Stimulated activated naive CD8-positive, alpha-beta T cell treated with anti-CD3 and anti-CD28 coated beads, Interleukin-15, amount 100 ng/mL, for 72 hours (primary cell): ENCODE results near the gene PRDM8.
"Not testable (repeated sequence)": the region's sequence is repeated elsewhere in the genome, so short reads cannot be mapped to it uniquely, and the experiment has no call there.

ENCODE experiments used
- ATAC-seq: fragments of 150-1000 bp; cut with Tn5 transposase; 2 replicates; pipeline ENCODE4 v1.10.0; 2021; ENCODE audit warnings: mild to moderate bottlenecking, moderate library complexity
- DNase-seq, 2 donors: peaks; one replicate each; pipeline ENCODE4 v3.0.0; 2021 to 2022
- H3K27ac Mint-ChIP-seq, 2 donors: one replicate each; pipeline ENCODE4 v1.8.0; 2022; ENCODE audit warnings: mild to moderate bottlenecking in 2 of 2, mixed read lengths in 2 of 2, moderate library complexity in 2 of 2
- H3K27me3 Mint-ChIP-seq: one replicate; pipeline ENCODE4 v1.8.0; 2022; ENCODE audit warnings: mixed read lengths
- H3K4me1 Mint-ChIP-seq: one replicate; pipeline ENCODE4 v1.8.0; 2022; ENCODE audit warnings: mild to moderate bottlenecking, mixed read lengths
- H3K4me3 Mint-ChIP-seq, 2 donors: one replicate each; pipeline ENCODE4 v1.8.0; 2022; ENCODE audit warnings: mild to moderate bottlenecking in 2 of 2, mixed read lengths in 2 of 2, moderate library complexity in 1 of 2
- H3K9me3 Mint-ChIP-seq, 2 donors: one replicate each; pipeline ENCODE4 v1.8.0; 2022; ENCODE audit warnings: mixed read lengths in 2 of 2

The PRDM8 gene

DNA sequence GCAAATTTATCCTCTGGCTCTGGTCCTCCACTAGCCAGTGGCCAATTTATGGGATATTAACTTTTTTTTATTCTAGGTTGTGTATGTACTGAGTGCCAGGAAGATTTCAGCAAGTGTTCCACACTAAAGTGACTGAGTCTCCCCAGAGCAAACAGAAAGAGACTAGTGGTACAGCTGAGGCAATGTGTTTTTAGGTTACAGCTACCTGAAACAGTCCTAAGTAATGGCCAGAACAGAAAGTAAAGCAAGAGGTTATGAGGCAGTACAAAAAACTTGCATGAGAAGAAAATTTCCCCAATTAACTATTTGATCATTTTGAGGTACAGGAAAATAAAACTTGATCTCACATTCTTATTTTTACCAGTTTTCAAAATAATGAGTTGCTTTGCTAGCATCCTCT is 31.2 kb downstream of the PRDM8 start:
- ATAC-seq (no peak), DNase-seq (no peak)
- H3K27ac Mint-ChIP-seq = no peak overlapping the region
- no peak overlapping the region for H3K4me3 Mint-ChIP-seq
- no peaks in the 10 kb centered on the region for H3K9me3 Mint-ChIP-seq
- H3K4me1 Mint-ChIP-seq = peaks cover 6% of the 10 kb centered on the region
- H3K27me3 Mint-ChIP-seq = peaks cover 28% of the 10 kb centered on the region

DNA sequence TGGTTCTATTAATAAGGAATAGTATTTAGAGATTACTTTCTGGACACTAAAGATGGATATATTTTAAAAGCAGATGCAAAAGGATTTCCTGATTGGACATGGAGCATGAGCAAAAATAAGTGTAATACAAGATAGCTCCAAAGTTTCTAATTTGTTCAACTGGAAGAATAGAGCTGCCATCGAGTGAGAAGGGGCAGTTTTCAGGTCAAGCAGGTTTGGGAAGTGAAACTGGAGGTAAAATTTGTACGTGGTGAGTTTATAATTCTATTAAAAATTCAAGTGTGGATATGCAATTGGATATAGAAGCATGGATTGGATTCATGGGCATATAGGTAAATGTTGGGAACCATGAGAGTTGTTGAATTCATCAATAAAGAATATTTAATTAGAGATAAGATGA is 31.8 kb downstream of the PRDM8 start:
- ATAC-seq = no peak
- Mint-ChIP-seq H3K4me3 (no peak overlapping the region), H3K4me1 (peaks cover 6% of the 10 kb centered on the region), H3K27ac (no peak overlapping the region), H3K27me3 (peaks cover 35% of the 10 kb centered on the region), H3K9me3 (no peaks in the 10 kb centered on the region)
- DNase-seq = no peak

DNA sequence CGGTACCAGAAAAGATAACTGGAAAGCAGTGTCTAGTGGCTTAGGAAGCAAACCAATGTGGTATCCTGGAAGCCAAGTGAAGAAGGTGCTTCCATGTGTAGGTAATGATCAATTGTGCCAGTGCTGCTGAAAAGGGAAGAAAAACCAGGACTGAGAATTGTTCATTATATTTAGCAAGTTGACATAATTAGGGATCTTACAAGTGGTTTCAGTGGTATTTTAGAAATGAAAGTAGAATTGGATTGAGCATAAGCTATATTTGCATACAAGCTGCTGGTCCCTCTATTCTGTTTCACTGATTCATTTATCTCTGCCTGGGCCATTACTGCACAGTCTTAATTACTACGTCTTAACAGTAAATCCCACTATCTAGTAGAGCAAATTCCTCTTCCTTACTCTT is 32.3 kb downstream of the PRDM8 start:
- Mint-ChIP-seq H3K4me3 (no peak overlapping the region), H3K27ac (no peak overlapping the region), H3K27me3 (peaks cover 36% of the 10 kb centered on the region), H3K9me3 (no peaks in the 10 kb centered on the region), H3K4me1 (peaks cover 6% of the 10 kb centered on the region)
- ATAC-seq (no peak), DNase-seq (no peak)

DNA sequence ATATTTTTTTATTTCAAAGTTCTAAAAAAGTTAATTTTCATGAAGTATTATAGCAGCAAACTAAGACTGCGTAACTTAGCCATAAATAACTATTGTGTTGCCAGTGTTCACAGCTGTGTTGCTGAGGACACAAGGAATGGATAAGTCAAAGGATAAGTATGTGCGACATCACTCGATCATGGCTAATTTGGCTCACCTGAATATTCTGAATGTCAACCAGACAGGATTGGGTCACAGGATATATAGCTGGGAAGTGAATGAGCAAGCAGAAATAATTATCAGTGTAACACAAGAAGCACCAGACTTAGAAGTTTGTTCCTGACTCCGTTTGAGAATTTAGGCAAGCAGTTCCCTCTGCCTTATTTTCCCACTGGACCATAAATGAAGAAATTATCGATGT is 33.9 kb downstream of the PRDM8 start:
- H3K9me3 Mint-ChIP-seq = no peaks in the 10 kb centered on the region
- H3K27me3 Mint-ChIP-seq = peaks cover 42% of the 10 kb centered on the region
- H3K27ac Mint-ChIP-seq = no peak overlapping the region
- no peak overlapping the region for H3K4me3 Mint-ChIP-seq
- ATAC-seq (no peak), DNase-seq (no peak)
- peaks cover 6% of the 10 kb centered on the region for H3K4me1 Mint-ChIP-seq

DNA sequence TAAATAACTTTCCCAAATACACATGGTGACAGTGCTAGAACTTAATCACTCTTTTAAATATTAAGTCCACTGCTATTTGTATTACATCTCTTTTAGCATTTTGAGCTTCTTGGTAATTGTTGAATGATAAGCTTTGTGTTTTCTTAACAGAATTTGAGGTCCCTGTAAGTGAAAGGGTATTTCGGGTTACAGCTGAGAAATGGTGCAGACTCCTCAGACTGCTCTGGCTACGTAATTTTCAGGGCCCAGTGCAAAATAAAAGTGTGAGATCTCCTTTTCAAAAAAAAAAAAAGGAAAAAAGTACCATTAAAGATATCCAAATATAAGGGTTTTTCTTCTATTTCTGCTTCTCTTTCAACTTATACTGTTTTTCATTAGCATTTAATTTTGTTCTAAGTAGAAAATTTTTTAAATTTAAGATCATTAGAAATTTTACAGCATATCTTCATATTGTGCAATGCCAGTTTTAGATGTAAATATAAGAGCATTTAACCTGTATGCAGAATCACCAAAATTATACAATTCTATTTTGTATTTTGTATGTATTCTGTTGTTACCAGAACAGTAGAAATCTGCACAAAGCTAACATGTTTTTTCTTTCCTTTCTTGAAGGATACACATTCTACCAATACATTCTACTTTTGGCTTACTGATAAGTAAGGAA is 35.5 kb downstream of the PRDM8 start:
- Mint-ChIP-seq H3K27me3 (peaks cover 45% of the 10 kb centered on the region), H3K4me3 (no peak overlapping the region), H3K4me1 (peaks cover 6% of the 10 kb centered on the region), H3K27ac (no peak overlapping the region), H3K9me3 (no peaks in the 10 kb centered on the region)
- ATAC-seq (no peak), DNase-seq (no peak)

- H3K27ac Mint-ChIP-seq = no peak overlapping the region
Observed at GRCh38 chr4:80233390-80233789, 36.1 kb downstream of the PRDM8 start.

DNA sequence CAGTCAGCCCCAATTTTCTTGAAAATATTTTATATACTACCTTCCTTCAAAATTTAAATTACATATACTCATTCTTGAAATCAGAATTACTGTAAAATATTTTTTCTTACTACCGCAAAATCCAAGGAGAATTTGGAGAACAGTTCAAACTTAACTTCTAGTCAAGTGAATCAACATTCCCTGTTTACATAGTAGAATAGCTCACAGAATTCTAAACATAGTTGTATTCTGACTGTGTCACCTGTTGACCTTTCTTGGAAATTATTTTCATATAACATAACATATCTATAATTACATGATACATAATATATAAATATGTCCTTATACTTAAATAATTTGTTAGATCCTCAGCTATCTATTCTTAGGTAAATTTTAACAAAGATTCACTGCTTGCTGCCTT is 38.1 kb downstream of the PRDM8 start:
- no peak for DNase-seq
- Mint-ChIP-seq H3K9me3 (no peaks in the 10 kb centered on the region), H3K4me3 (no peak overlapping the region), H3K4me1 (no peaks in the 10 kb centered on the region), H3K27ac (no peak overlapping the region), H3K27me3 (peaks cover 23% of the 10 kb centered on the region)
- ATAC-seq = no peak

More at GRCh38 chr4:80233390-80233789, 36.1 kb downstream of the PRDM8 start:
- Mint-ChIP-seq H3K9me3 (no peaks in the 10 kb centered on the region), H3K4me1 (peaks cover 6% of the 10 kb centered on the region), H3K4me3 (no peak overlapping the region), H3K27me3 (peaks cover 42% of the 10 kb centered on the region)
- DNase-seq (no peak), ATAC-seq (no peak)

DNA sequence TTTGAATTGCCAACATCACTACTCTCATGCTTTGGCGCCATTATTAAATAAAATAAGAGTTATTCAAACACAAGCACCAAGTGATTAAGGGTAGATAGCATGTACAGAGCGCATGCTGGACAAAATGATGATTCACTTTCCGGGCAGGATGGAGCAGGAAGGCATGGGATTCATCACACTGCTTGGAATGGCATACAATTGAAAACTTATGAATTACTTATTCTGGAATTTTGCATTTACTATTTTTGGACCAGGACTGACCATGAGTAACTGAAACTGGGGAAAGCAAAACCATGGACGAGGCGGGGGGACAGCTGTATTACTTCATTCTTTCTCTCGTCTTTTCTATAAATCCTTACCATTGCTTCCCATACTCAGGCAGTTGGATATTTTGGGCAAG is 40.7 kb downstream of the PRDM8 start:
- H3K4me1 Mint-ChIP-seq = no peaks in the 10 kb centered on the region
- H3K9me3 Mint-ChIP-seq = no peaks in the 10 kb centered on the region
- DNase-seq = no peak
- peaks cover 20% of the 10 kb centered on the region for H3K27me3 Mint-ChIP-seq
- no peak for ATAC-seq
- no peak overlapping the region for H3K27ac Mint-ChIP-seq
- H3K4me3 Mint-ChIP-seq = no peak overlapping the region

- no peaks in the 10 kb centered on the region for H3K9me3 Mint-ChIP-seq
- DNase-seq (no peak), ATAC-seq (no peak)
- no peak overlapping the region for H3K4me3 Mint-ChIP-seq
- H3K27ac Mint-ChIP-seq = no peak overlapping the region
- no peaks in the 10 kb centered on the region for H3K4me1 Mint-ChIP-seq
- H3K27me3 Mint-ChIP-seq = peaks cover 9% of the 10 kb centered on the region
Observed at GRCh38 chr4:80239480-80240150, 42.3 kb downstream of the PRDM8 start.

GRCh38 chr4:80240976-80241375 is 43.7 kb downstream of the PRDM8 start:
- Mint-ChIP-seq H3K27me3 (peaks cover 5% of the 10 kb centered on the region), H3K4me1 (no peaks in the 10 kb centered on the region), H3K27ac (no peak overlapping the region), H3K9me3 (no peaks in the 10 kb centered on the region), H3K4me3 (no peak overlapping the region)
- DNase-seq = no peak
- no peak for ATAC-seq

DNA sequence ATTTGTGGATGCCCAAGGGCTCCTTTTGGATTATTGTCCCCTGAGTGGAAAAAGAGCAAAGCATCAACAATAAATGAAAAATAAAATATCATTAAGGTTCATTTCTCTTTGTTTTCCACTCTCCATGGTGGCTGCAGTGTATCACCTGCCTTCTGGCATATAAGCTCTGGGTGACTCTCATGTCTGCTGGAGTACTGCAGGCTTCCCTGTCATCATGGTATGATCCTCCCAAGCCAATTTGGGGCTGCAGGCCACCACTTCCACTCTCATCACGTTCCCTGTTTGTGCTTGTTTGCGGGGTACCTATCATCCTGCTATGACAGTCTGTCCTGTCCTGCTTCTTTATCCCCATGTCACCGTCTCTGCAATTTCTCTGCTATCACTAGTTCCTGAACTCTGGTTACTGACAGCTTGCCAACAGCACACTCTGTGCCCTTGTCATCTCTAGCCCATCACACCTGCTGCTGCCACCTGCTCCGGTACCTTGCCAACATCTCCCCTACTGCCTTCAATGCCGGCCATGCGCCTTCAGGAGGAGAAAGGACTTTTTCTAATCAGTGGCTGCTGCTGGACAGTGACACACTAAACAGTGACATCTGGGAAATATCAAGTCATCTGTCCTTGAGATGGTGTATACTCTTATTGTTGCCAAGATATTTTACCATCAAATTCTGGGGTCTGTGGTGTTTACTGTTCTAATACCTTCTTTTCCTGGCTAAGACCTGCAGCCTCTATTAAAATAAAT is 46.1 kb downstream of the PRDM8 start:
- ATAC-seq (no peak), DNase-seq (no peak)
- no peaks in the 10 kb centered on the region for H3K4me1 Mint-ChIP-seq
- H3K27me3 Mint-ChIP-seq = no peaks in the 10 kb centered on the region
- H3K9me3 Mint-ChIP-seq = no peaks in the 10 kb centered on the region
- H3K4me3 Mint-ChIP-seq = no peak overlapping the region
- no peak overlapping the region for H3K27ac Mint-ChIP-seq

DNA sequence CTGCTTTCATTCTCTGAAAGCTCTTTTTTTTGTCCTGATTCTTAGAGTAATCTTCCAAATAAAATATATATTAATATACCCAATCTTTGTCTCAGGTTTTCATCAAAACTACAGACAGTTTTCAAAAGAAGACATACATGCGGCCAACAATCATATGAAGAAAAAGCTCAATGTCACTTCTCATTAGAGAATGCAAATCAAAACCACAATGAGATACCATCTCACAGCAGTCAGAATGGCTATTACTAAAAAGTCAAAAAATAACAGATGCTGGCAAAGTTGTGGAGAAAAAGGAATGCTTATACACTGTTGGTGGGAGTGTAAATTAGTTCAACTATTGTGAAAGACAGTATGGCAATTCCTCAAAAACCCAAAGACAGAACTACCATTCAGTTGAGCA is 50.2 kb downstream of the PRDM8 start:
- H3K4me3 Mint-ChIP-seq, ATAC-seq, H3K4me1 Mint-ChIP-seq, DNase-seq, H3K27ac Mint-ChIP-seq, H3K27me3 Mint-ChIP-seq, H3K9me3 Mint-ChIP-seq: not testable (repeated sequence)

DNA sequence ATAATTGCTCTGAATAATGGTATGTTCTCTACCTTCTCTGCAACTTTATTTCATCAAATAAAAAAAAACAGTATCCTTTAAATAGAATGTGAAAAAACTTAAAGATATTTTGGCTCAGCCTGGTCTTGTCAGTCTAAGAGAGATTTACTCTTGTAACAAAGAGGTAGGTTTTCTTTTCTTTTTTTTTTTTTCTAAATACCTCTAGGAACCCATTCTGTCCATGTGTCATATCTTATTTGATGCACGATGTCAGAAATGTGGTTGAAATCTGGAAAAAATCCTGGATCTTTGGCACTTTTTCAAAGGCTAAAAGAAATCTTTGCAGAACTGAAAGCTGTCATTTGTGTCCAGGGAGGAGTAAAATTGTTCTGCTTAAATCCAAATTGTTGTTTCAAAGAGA is 51.8 kb downstream of the PRDM8 start:
- ATAC-seq (no peak), DNase-seq (no peak)
- Mint-ChIP-seq H3K27ac (no peak overlapping the region), H3K4me3 (no peak overlapping the region), H3K9me3 (no peaks in the 10 kb centered on the region), H3K27me3 (no peaks in the 10 kb centered on the region), H3K4me1 (no peaks in the 10 kb centered on the region)

- Mint-ChIP-seq H3K4me3 (no peak overlapping the region), H3K9me3 (no peaks in the 10 kb centered on the region), H3K27me3 (peaks cover 11% of the 10 kb centered on the region), H3K4me1 (no peaks in the 10 kb centered on the region), H3K27ac (no peak overlapping the region)
- DNase-seq (no peak), ATAC-seq (no peak)
Observed at GRCh38 chr4:80252427-80252826, 55.1 kb downstream of the PRDM8 start.

- Mint-ChIP-seq H3K4me1 (no peaks in the 10 kb centered on the region), H3K4me3 (no peak overlapping the region), H3K9me3 (no peaks in the 10 kb centered on the region), H3K27ac (no peak overlapping the region), H3K27me3 (peaks cover 16% of the 10 kb centered on the region)
- DNase-seq = no peak
- ATAC-seq = no peak
Observed at GRCh38 chr4:80252953-80253352, 55.6 kb downstream of the PRDM8 start.

DNA sequence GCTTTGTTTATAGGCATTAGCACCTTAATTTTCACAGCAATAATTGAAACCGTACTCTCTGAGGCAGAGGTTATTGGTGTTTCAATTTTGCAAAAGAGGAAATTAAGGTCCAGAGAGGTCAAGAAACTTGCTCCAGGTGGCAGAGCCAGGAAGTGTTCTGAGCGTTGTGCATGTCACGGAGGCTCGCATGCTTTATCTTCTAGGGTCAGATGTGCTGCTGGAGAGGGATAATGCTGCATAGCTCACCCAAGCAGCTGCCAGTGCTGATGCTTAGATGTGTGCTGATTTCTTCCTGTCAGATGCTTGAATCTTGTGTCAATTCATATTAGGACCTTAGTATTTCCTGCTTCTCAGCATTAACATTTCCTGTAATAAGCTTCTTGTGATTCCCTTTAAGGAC is 56.2 kb downstream of the PRDM8 start:
- Mint-ChIP-seq H3K4me3 (no peak overlapping the region), H3K27ac (no peak overlapping the region), H3K9me3 (no peaks in the 10 kb centered on the region), H3K4me1 (no peaks in the 10 kb centered on the region), H3K27me3 (peaks cover 18% of the 10 kb centered on the region)
- ATAC-seq (no peak), DNase-seq (no peak)
